Measurements from ENCODE around the gene DARS1. TPM values are rescaled to one million over a fixed set of nuclear protein-coding genes. Genes with fewer than 3 reads are reported as not detected.

Gene DARS1
- polyA plus RNA-seq, 1 of the 3 experiments (the other 2 are of a cell fraction) = 52.2 TPM

GRCh38 chr2:135986507-135986906 is 1.1 kb upstream of the DARS1 start:
- no peaks in the 10 kb centered on the region for H4K20me1 ChIP-seq (ENCODE audit: insufficient read depth)
- POLR2A ChIA-PET = no interaction called here
- no peaks in the 10 kb centered on the region for H3K27me3 ChIP-seq (ENCODE audit: insufficient read depth)
- DNase-seq = no peak
- no peak overlapping the region for H3K27ac ChIP-seq (ENCODE audit: low read depth in 2 of 2, low read length in 1 of 2)
- no peaks in the 10 kb centered on the region for H3K9me2 ChIP-seq
- no peaks in the 10 kb centered on the region for H3F3A ChIP-seq (replicated peaks; ENCODE audit: insufficient read depth)
- peaks cover 12 to 13% of the 10 kb centered on the region in 2 experiments for H3K36me3 ChIP-seq (replicated peaks in 1 of 2; ENCODE audit: control insufficient read depth in 1 of 2, insufficient read depth in 2 of 2, low read length in 1 of 2)
- H3K4me3 ChIP-seq (ENCODE audit: low read depth in 2 of 2, low read length in 1 of 2) = no peak overlapping the region
- peaks cover 34% of the 10 kb centered on the region for H3K79me2 ChIP-seq (ENCODE audit: insufficient read depth)
- CTCF ChIA-PET = interaction anchor here (1.0 to 4.6 kb wide), 2 partner anchors 10 to 73 kb away, joined by 4 to 25 read pairs; no protein-coding TSS in a partner anchor
- H2AFZ ChIP-seq (ENCODE audit: low read depth) = 0 out of 2 replicates have a peak overlapping the region, but pooled peaks have one; percentile 96
- H3K4me1 ChIP-seq (ENCODE audit: control insufficient read depth in 1 of 2, insufficient read depth in 2 of 2, low read depth in 1 of 2, low read length in 1 of 2) = peaks cover 3 to 14% of the 10 kb centered on the region in 2 experiments; a peak in 3 of 4 replicates
- TF ChIP-seq EZH2phosphoT487 (IDR thresholded peaks at IDR 0.05; ENCODE audit: borderline replicate concordance, low read depth) (no peak), TCF12 (IDR thresholded peaks at IDR 0.05) (no peak), RFX5 (IDR thresholded peaks at IDR 0.05; ENCODE audit: low read length) (no peak), FOSL2 (IDR thresholded peaks at IDR 0.05; ENCODE audit: borderline replicate concordance, low read depth) (no peak), GABPA (IDR thresholded peaks at IDR 0.05; ENCODE audit: low read depth) (no peak), FOXJ3 (CRISPR knock-in tag; IDR thresholded peaks at IDR 0.05) (no peak), CTCF (IDR thresholded peaks at IDR 0.05) (no peak), EP300 (IDR thresholded peaks at IDR 0.05; ENCODE audit: borderline replicate concordance in 1 of 2, low read depth in 1 of 2, low read length in 1 of 2) (no peak), NFIC (IDR thresholded peaks at IDR 0.05; ENCODE audit: borderline replicate concordance) (no peak), POLR2AphosphoS5 (IDR thresholded peaks at IDR 0.05; ENCODE audit: low read depth, low read length) (no peak), RAD21 (IDR thresholded peaks at IDR 0.05; ENCODE audit: low read length) (no peak), FOXM1 (IDR thresholded peaks at IDR 0.05; ENCODE audit: low read depth) (no peak), MXI1 (IDR thresholded peaks at IDR 0.05; ENCODE audit: low read depth, low read length) (no peak), ZBTB33 (IDR thresholded peaks at IDR 0.05; ENCODE audit: borderline replicate concordance, low read depth) (no peak), SMC3 (IDR thresholded peaks at IDR 0.05; ENCODE audit: low read depth, low read length) (no peak)
- TF ChIP-seq, protein P1, sequence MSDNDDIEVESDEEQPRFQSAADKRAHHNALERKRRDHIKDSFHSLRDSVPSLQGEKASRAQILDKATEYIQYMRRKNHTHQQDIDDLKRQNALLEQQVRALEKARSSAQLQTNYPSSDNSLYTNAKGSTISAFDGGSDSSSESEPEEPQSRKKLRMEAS (IDR thresholded peaks at IDR 0.05; ENCODE audit: low read depth) = no peak
- TF ChIP-seq, protein P2, sequence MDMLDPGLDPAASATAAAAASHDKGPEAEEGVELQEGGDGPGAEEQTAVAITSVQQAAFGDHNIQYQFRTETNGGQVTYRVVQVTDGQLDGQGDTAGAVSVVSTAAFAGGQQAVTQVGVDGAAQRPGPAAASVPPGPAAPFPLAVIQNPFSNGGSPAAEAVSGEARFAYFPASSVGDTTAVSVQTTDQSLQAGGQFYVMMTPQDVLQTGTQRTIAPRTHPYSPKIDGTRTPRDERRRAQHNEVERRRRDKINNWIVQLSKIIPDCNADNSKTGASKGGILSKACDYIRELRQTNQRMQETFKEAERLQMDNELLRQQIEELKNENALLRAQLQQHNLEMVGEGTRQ (IDR thresholded peaks at IDR 0.05; ENCODE audit: borderline replicate concordance, low read depth, low read length) = no peak
- H3K9me3 ChIP-seq = no peaks in the 10 kb centered on the region
- whole genome bisulfite sequencing (ENCODE audit: low lambda C conversion rate) = 97% methylated on average over 5 of the region's 5 CpGs
- no peak overlapping the region for H3K9ac ChIP-seq
- H3K4me2 ChIP-seq = no peak overlapping the region

Measured in SK-N-SH (cell line).